HL-60 (cell line): ENCODE data around the gene KDM8.

ENCODE experiments used
- DNase-seq, 2 experiments: peaks; one replicate each; pipeline ENCODE4 v3.0.0-alpha.2; 2010 to 2020; ENCODE audit warnings: low read depth in 1 of 2, low spot score in 1 of 2
- H3K27ac ChIP-seq: fragments of 250-450 bp; sonication (Bioruptor Pico); replicated peaks from 2 replicates; pipeline ENCODE4 v1.5.1; 2020; ENCODE audit warnings: mild to moderate bottlenecking, moderate library complexity
- H3K27me3 ChIP-seq: fragments of 250-450 bp; sonication (Bioruptor Pico); 2 replicates; pipeline ENCODE4 v1.5.1; 2021; ENCODE audit warnings: mild to moderate bottlenecking, moderate library complexity; ENCODE audit not compliant: insufficient read depth, poor library complexity, severe bottlenecking
- H3K4me3 ChIP-seq: replicated peaks from 2 replicates; pipeline ENCODE4 v1.5.1; 2011; ENCODE audit warnings: mild to moderate bottlenecking, control low read depth, low read length; ENCODE audit not compliant: insufficient read depth
- GABPA ChIP-seq: IDR thresholded peaks from 2 replicates; pipeline ENCODE4 v1.6.1; 2012; ENCODE audit warnings: low read depth
- POLR2AphosphoS5 ChIP-seq: IDR thresholded peaks from 2 replicates; pipeline ENCODE4 v1.6.1; 2012; ENCODE audit warnings: low read depth
- SPI1 ChIP-seq: IDR thresholded peaks from 2 replicates; pipeline ENCODE4 v1.6.1; 2012; ENCODE audit warnings: low read depth, mild to moderate bottlenecking, borderline replicate concordance
- TF ChIP-seq, protein P1 (sequence below): IDR thresholded peaks from one replicate; pipeline ENCODE4 v1.5.1; 2011; ENCODE audit warnings: low read length, control low read depth, inconsistent platforms; ENCODE audit not compliant: insufficient read depth
- TF ChIP-seq, protein P2 (sequence below): IDR thresholded peaks from 2 replicates; pipeline ENCODE4 v1.6.1; 2012; ENCODE audit warnings: low read depth; ENCODE audit not compliant: insufficient replicate concordance

The KDM8 gene

DNA sequence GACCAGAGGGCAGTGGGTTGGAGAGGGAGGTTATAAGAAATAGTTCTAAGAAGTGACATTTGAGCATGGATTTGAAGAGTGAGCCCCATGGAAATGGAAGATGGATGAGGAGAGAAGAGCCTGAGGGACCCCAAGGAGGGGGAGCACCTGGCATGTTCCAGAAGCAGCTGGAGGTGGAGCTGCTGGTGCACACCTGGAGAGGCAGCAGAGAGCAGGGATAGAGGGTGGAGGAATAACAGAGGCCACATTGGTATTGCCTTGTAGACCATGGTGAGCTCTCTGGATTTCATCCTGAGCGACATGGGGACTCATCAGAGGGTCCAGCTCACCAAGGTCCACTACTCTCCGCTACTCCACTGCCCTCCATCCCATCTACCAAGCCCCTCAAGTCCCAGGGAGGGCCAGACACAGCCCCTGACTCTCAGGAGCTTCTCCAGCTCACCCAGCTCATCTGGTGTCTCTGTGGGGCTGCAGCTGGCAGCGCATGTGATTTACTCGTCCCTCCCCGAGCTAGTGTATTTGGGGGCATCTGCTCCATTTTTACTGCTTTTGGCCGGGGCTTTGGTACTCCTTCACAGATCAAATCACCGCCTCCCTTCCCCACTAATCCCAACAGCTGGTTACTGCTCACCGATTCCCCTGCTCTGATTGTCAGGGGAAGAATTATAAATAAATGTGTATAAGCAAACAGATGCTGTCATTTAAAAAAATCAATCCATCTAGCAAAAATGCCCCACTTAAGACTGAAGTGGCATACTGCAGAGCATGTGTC is 22.1 kb upstream of the KDM8 start:
- TF ChIP-seq, protein P1, sequence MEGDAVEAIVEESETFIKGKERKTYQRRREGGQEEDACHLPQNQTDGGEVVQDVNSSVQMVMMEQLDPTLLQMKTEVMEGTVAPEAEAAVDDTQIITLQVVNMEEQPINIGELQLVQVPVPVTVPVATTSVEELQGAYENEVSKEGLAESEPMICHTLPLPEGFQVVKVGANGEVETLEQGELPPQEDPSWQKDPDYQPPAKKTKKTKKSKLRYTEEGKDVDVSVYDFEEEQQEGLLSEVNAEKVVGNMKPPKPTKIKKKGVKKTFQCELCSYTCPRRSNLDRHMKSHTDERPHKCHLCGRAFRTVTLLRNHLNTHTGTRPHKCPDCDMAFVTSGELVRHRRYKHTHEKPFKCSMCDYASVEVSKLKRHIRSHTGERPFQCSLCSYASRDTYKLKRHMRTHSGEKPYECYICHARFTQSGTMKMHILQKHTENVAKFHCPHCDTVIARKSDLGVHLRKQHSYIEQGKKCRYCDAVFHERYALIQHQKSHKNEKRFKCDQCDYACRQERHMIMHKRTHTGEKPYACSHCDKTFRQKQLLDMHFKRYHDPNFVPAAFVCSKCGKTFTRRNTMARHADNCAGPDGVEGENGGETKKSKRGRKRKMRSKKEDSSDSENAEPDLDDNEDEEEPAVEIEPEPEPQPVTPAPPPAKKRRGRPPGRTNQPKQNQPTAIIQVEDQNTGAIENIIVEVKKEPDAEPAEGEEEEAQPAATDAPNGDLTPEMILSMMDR: no peak
- TF ChIP-seq, protein P2, sequence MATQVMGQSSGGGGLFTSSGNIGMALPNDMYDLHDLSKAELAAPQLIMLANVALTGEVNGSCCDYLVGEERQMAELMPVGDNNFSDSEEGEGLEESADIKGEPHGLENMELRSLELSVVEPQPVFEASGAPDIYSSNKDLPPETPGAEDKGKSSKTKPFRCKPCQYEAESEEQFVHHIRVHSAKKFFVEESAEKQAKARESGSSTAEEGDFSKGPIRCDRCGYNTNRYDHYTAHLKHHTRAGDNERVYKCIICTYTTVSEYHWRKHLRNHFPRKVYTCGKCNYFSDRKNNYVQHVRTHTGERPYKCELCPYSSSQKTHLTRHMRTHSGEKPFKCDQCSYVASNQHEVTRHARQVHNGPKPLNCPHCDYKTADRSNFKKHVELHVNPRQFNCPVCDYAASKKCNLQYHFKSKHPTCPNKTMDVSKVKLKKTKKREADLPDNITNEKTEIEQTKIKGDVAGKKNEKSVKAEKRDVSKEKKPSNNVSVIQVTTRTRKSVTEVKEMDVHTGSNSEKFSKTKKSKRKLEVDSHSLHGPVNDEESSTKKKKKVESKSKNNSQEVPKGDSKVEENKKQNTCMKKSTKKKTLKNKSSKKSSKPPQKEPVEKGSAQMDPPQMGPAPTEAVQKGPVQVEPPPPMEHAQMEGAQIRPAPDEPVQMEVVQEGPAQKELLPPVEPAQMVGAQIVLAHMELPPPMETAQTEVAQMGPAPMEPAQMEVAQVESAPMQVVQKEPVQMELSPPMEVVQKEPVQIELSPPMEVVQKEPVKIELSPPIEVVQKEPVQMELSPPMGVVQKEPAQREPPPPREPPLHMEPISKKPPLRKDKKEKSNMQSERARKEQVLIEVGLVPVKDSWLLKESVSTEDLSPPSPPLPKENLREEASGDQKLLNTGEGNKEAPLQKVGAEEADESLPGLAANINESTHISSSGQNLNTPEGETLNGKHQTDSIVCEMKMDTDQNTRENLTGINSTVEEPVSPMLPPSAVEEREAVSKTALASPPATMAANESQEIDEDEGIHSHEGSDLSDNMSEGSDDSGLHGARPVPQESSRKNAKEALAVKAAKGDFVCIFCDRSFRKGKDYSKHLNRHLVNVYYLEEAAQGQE: no peak
- TF ChIP-seq GABPA: no peak
- no peak for TF ChIP-seq POLR2AphosphoS5
- TF ChIP-seq SPI1: no peak
- Histone ChIP-seq H3K27me3 (no peaks in the 10 kb centered on the region), H3K4me3 (no peak overlapping the region), H3K27ac (no peak overlapping the region)
- DNase-seq: no peak

GRCh38 chr16:27182906-27183405 is 20.4 kb upstream of the KDM8 start:
- DNase-seq: no peak
- Histone ChIP-seq H3K4me3 (no peak overlapping the region), H3K27ac (no peak overlapping the region), H3K27me3 (no peaks in the 10 kb centered on the region)
- TF ChIP-seq POLR2AphosphoS5 (no peak), SPI1 (no peak), GABPA (no peak)
- TF ChIP-seq, protein P1: no peak
- TF ChIP-seq, protein P2: no peak

- TF ChIP-seq GABPA: no peak
- TF ChIP-seq SPI1: no peak
- TF ChIP-seq, protein P2: no peak
- TF ChIP-seq POLR2AphosphoS5: no peak
- TF ChIP-seq, protein P1: no peak
These were observed 17.6 kb upstream of the KDM8 start for GRCh38 chr16:27185776-27186130.

More at GRCh38 chr16:27185776-27186130, 17.6 kb upstream of the KDM8 start:
- Histone ChIP-seq H3K27ac (no peak overlapping the region), H3K27me3 (no peaks in the 10 kb centered on the region), H3K4me3 (no peak overlapping the region)
- no peak for DNase-seq
